HPDE6-E6E7 (cell line): ENCODE data around the gene TANC2.

ENCODE experiments used
- DNase-seq: peaks from one replicate; pipeline ENCODE4 v3.0.0; 2011; ENCODE audit warnings: missing footprints; ENCODE audit errors: extremely low spot score

The TANC2 gene

DNA sequence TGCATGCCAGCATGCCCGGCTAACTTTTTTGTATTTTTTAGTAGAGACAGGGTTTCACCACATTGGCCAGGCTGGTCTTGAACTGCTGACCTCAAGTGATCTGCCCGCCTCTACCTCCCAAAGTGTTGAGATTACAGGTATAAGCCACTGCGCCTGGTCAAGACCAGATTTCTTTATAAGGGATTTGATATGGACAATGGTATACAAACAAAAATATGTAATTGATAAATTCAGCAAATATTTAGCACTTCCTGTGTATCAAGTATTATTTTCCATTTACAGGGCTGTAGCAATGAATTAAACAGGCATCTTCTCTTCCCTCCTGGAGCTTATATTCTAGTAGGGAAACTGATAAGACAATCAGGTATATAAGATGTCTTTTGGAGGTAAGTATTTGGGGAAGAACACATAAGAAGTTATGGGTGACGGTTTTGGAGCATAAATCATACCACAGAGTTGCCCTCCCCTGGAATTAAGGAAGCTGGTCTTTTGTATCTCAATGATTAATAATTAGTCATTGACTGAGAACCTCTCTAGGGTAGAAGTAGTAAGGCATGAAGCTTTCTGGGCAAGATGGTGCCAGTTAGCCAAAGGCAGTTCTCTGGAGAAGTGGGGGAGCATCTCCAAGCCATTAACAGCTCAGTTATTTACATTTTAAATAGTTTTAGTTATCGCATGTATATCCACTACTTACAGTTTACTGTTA lies 35.8 kb downstream of the TANC2 start:
- peak; percentile 50 for DNase-seq

GRCh38 chr17:63002625-63003024 lies 36.6 kb downstream of the TANC2 start:
- no peak for DNase-seq

DNA sequence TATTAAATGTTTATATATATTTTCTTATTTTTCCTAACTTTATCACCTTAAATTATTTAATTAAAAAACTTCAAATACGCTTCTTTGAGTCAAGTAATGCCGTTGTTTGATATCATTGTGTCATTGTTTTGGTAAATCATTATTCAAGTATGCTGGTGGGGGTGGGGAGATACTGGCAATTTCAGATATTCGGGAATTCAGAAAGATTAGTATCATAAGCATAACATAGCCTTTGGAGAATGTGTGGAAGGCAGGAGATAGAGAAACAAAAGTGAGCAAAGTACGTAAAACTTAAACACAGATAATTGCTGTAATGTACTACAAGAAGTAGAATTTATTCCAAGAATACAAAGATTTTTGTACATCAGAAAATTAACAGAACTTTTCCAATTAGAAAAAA lies 49.8 kb downstream of the TANC2 start:
- DNase-seq = no peak
